ENCODE results near the gene WNK3.

The WNK3 gene

GRCh38 chrX:54246866-54247265, 111.0 kb downstream of the WNK3 start:
- DNase-seq (ENCODE audit: low read depth in 2 of 2, low spot score in 1 of 2) = no peak

GRCh38 chrX:54238588-54238987, 119.3 kb downstream of the WNK3 start:
- DNase-seq (ENCODE audit: low read depth in 2 of 2, low spot score in 1 of 2) = no peak

GRCh38 chrX:54237014-54237413, 120.8 kb downstream of the WNK3 start:
- no peak for DNase-seq (ENCODE audit: low read depth in 2 of 2, low spot score in 1 of 2)

- DNase-seq (ENCODE audit: low read depth in 2 of 2, low spot score in 1 of 2) = no peak
Observed at GRCh38 chrX:54230435-54231148, 127.3 kb downstream of the WNK3 start.

- DNase-seq (ENCODE audit: low read depth in 2 of 2, low spot score in 1 of 2) = no peak
Observed at GRCh38 chrX:54223581-54223980, 134.3 kb downstream of the WNK3 start.

- DNase-seq (ENCODE audit: low read depth in 2 of 2, low spot score in 1 of 2) = no peak
Observed at GRCh38 chrX:54213603-54214002, 144.2 kb downstream of the WNK3 start.

GRCh38 chrX:54208531-54208930, 149.3 kb downstream of the WNK3 start:
- DNase-seq (ENCODE audit: low read depth in 2 of 2, low spot score in 1 of 2) = no peak

- DNase-seq (ENCODE audit: low read depth in 2 of 2, low spot score in 1 of 2) = no peak
Observed at GRCh38 chrX:54198262-54198661, 159.6 kb downstream of the WNK3 start.

- no peak for DNase-seq (ENCODE audit: low read depth in 2 of 2, low spot score in 1 of 2)
Observed at GRCh38 chrX:54194982-54195588, 162.8 kb downstream of the WNK3 start.

- no peak for DNase-seq (ENCODE audit: low read depth in 2 of 2, low spot score in 1 of 2)
Observed at GRCh38 chrX:54193085-54193821, 164.6 kb downstream of the WNK3 start.

GRCh38 chrX:54184474-54184873, 173.4 kb downstream of the WNK3 start:
- DNase-seq (ENCODE audit: low read depth in 2 of 2, low spot score in 1 of 2) = no peak

- DNase-seq (ENCODE audit: low read depth in 2 of 2, low spot score in 1 of 2) = peak; percentile 7 to 37
Observed at GRCh38 chrX:54182864-54183613, 174.8 kb downstream of the WNK3 start, which contains the start of gene FAM120C. FAM120C (minus strand) TSS chrX:54183254; CDS start chrX:54183198, 56 bp downstream.

- DNase-seq (ENCODE audit: low read depth in 2 of 2, low spot score in 1 of 2) = peak; percentile 7 to 34
Observed at GRCh38 chrX:54182194-54182863, 175.5 kb downstream of the WNK3 start.

- DNase-seq (ENCODE audit: low read depth in 2 of 2, low spot score in 1 of 2) = no peak
Observed at GRCh38 chrX:54181202-54181953, 176.5 kb downstream of the WNK3 start.

GRCh38 chrX:54180403-54180802, 177.4 kb downstream of the WNK3 start:
- no peak for DNase-seq (ENCODE audit: low read depth in 2 of 2, low spot score in 1 of 2)

- no peak for DNase-seq (ENCODE audit: low read depth in 2 of 2, low spot score in 1 of 2)
Observed at GRCh38 chrX:54178100-54178940, 179.5 kb downstream of the WNK3 start.

GRCh38 chrX:54177306-54177705, 180.5 kb downstream of the WNK3 start:
- no peak for DNase-seq (ENCODE audit: low read depth in 2 of 2, low spot score in 1 of 2)

GRCh38 chrX:54173791-54174190, 184.1 kb downstream of the WNK3 start:
- DNase-seq (ENCODE audit: low read depth in 2 of 2, low spot score in 1 of 2) = no peak

GRCh38 chrX:54172455-54172854, 185.4 kb downstream of the WNK3 start:
- DNase-seq (ENCODE audit: low read depth in 2 of 2, low spot score in 1 of 2) = no peak

Data from stimulated activated CD8-positive, alpha-beta memory T cell treated with anti-CD3 and anti-CD28 coated beads, Interleukin-4, amount 100 ng/mL, for 1 hour (primary cell).